Stimulated activated CD4-positive, alpha-beta T cell treated with anti-CD3 and anti-CD28 coated beads, Interleukin-2, amount 100 ng/mL, for 48 hours (primary cell): ENCODE results near the gene NBPF1.
"Not testable (repeated sequence)": the region's sequence is repeated elsewhere in the genome, so short reads cannot be mapped to it uniquely, and the experiment has no call there.

Experiments
- DNase-seq, 2 donors: peaks; one replicate each; pipeline ENCODE4 v3.0.0-alpha.2; 2020

The NBPF1 gene

GRCh38 chr1:16621681-16622315, 8.4 kb upstream of the NBPF1 start:
- not testable (repeated sequence) for DNase-seq

DNA sequence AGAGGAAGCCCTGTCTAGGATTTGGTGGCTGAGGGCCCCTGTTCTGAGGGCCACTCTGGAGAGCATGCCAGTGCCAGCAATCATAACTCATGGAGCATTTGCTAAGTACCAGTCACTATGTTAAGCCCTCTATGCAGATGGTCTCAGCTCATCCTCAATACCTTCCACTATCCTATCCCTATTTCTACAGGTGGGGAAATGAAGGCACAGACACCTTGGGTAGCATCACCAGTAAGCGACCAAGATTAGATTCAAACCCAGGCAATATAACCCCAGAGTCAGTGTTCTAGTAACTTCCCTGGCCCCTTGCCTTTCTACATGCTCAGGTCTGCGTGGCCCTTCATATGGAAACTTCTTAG, 7.9 kb upstream of the NBPF1 start:
- no peak for DNase-seq

- DNase-seq, result not testable (repeated sequence)
These were observed 6.6 kb upstream of the NBPF1 start for GRCh38 chr1:16619803-16620501.

- no peak for DNase-seq
These were observed 5.4 kb upstream of the NBPF1 start for GRCh38 chr1:16618719-16619118.

DNA sequence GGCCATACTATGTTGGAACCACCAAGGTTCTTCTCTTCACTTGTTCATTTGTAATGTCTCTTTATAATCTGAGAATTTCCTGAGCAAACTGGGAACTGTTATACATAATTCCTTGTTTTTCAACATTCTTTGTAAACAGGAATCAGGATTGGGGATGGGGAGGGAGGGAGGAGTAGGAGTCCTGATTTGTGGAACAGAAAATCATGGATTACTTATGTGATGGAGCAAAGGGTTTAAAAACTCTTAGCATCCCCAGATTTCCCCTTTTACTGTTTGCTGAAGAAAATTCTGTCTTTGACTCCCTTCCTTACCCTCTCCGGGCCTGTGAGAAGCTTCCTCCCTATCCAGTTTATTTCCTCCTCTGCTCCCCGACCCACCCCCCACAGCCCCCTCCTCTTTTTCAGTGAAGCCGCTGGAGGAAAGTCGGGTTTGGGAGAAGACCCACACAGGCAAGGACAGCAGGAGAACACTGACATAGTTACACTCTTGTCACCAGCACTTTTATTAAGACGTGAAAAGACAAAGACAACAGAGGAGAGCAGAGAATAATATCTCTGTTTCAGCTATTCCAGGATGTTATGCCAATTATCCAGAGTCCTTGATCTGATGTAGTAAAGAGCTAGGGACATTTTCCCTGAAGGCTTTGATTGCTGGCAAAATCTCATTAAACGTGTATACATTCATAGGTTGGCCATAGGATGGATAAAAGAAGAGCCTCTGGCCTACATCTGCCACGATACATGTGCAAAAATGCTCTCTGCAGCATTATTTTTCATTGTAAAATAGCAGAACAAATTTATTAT, 4.6 kb upstream of the NBPF1 start:
- DNase-seq, result no peak

GRCh38 chr1:16617114-16617631, 3.8 kb upstream of the NBPF1 start:
- no peak for DNase-seq

GRCh38 chr1:16615253-16616252, 2.2 kb upstream of the NBPF1 start:
- DNase-seq, result no peak

GRCh38 chr1:16614361-16615252, 1.2 kb upstream of the NBPF1 start:
- no peak for DNase-seq

GRCh38 chr1:16612332-16613172, 812 bp downstream of the NBPF1 start:
- DNase-seq, result no peak

- DNase-seq, result not testable (repeated sequence)
These were observed 1.4 kb downstream of the NBPF1 start for GRCh38 chr1:16611981-16612331.

GRCh38 chr1:16611164-16611563, 2.2 kb downstream of the NBPF1 start:
- not testable (repeated sequence) for DNase-seq

DNA sequence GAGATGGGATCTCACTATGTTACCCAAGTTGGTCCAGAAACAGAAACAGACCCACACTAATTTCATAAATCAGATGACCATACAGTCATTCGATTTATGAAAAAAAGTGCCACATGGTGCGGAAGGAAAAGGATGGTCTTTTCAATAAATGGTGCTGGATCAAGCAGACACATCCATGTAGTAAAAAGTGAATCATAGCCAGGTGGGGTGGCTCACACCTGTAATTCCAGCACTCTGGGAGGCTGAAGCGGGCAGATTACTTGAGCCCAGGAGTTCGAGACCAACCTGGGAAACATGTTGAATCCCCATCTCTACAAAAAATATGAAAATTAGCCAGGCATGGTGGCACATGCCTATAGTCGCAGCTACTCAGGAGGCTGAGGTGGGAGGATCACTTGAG, 2.8 kb downstream of the NBPF1 start:
- not testable (repeated sequence) for DNase-seq

DNA sequence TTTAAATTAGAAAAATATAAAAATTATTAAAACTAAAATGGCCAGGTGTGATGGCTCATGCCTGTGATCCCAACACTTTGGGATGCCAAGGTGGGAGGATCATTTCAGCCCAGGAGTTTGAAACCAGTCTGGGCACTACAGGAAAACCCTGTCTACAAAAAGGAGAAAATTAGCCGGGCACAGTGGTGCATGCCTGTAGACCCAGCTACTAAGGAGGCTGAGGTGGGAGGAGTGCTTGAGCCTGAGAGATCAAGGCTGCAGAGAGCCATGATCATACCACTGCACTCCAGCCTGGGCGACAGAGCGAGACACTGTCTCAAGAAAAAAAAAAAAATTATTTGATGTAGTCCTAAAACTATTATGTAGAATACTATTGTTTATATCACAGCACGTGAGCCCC, 3.6 kb downstream of the NBPF1 start:
- not testable (repeated sequence) for DNase-seq

GRCh38 chr1:16608838-16609560, 4.4 kb downstream of the NBPF1 start:
- DNase-seq, result no peak

- DNase-seq, result not testable (repeated sequence)
These were observed 5.2 kb downstream of the NBPF1 start for GRCh38 chr1:16607853-16608815.

DNA sequence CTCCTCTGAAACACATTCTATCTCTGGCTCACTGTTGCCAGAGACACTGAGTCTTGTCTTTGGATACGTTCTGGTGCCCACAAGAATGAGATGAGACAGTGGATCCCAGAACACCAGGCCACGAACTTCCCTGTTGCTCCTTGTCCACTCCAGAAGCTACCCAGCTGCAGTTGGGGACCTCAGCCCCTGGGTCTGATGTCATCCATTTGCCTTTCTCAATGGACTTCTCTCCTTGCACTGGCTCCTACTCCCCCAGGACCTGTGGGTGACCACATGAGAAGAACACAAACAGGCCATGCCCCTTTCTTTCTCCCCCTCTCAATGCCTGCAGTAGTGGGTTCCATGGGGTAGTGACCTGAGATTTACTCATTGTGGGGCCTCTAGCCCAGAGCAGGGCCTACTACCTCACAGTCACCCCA, 5.9 kb downstream of the NBPF1 start:
- no peak for DNase-seq

- not testable (repeated sequence) for DNase-seq
These were observed 6.5 kb downstream of the NBPF1 start for GRCh38 chr1:16606666-16607432.
